ENCODE results near the gene CNN2.

CNN2 gene

GRCh38 chr19:1052349-1052975, 26.1 kb downstream of the CNN2 start:
- peaks cover 85% of the 10 kb centered on the region for H3K36me3 ChIP-seq
- TF ChIP-seq CTCF (IDR thresholded peaks at IDR 0.05), result no peak
- H3K9me3 ChIP-seq, result no peaks in the 10 kb centered on the region
- no peaks in the 10 kb centered on the region for H3K4me1 ChIP-seq (ENCODE audit: control insufficient read depth in 1 of 2, insufficient read depth in 1 of 2, low read depth in 1 of 2, low read length in 1 of 2)
- peak overlapping the region; percentile 52 for H3K27ac ChIP-seq
- H3K27me3 ChIP-seq, result no peaks in the 10 kb centered on the region
- H3K4me3 ChIP-seq (ENCODE audit: low read depth in 1 of 2, low read length in 1 of 2), result no peak overlapping the region

- H3K27ac ChIP-seq, result peak overlapping the region; percentile 52
- peaks cover 87% of the 10 kb centered on the region for H3K36me3 ChIP-seq
- H3K4me3 ChIP-seq (ENCODE audit: low read depth in 1 of 2, low read length in 1 of 2), result no peak overlapping the region
- no peaks in the 10 kb centered on the region for H3K9me3 ChIP-seq
- no peak for TF ChIP-seq CTCF (IDR thresholded peaks at IDR 0.05)
- no peaks in the 10 kb centered on the region for H3K4me1 ChIP-seq (ENCODE audit: control insufficient read depth in 1 of 2, insufficient read depth in 1 of 2, low read depth in 1 of 2, low read length in 1 of 2)
- no peaks in the 10 kb centered on the region for H3K27me3 ChIP-seq
These were observed 27.0 kb downstream of the CNN2 start for GRCh38 chr19:1053176-1054101.

- no peak overlapping the region for H3K27ac ChIP-seq
- no peak for TF ChIP-seq CTCF (IDR thresholded peaks at IDR 0.05)
- H3K27me3 ChIP-seq, result no peaks in the 10 kb centered on the region
- H3K9me3 ChIP-seq, result no peaks in the 10 kb centered on the region
- peaks cover 90% of the 10 kb centered on the region for H3K36me3 ChIP-seq
- no peaks in the 10 kb centered on the region for H3K4me1 ChIP-seq (ENCODE audit: control insufficient read depth in 1 of 2, insufficient read depth in 1 of 2, low read depth in 1 of 2, low read length in 1 of 2)
- H3K4me3 ChIP-seq (ENCODE audit: low read depth in 1 of 2, low read length in 1 of 2), result no peak overlapping the region
These were observed 28.0 kb downstream of the CNN2 start for GRCh38 chr19:1054102-1055027.

GRCh38 chr19:1055028-1055425, 28.6 kb downstream of the CNN2 start:
- Histone ChIP-seq H3K4me3 (ENCODE audit: low read depth in 1 of 2, low read length in 1 of 2) (no peak overlapping the region), H3K27ac (no peak overlapping the region), H3K27me3 (no peaks in the 10 kb centered on the region), H3K9me3 (no peaks in the 10 kb centered on the region), H3K36me3 (peaks cover 94% of the 10 kb centered on the region), H3K4me1 (ENCODE audit: control insufficient read depth in 1 of 2, insufficient read depth in 1 of 2, low read depth in 1 of 2, low read length in 1 of 2) (no peaks in the 10 kb centered on the region)
- no peak for TF ChIP-seq CTCF (IDR thresholded peaks at IDR 0.05)

- Histone ChIP-seq H3K36me3 (peaks cover 96% of the 10 kb centered on the region), H3K4me3 (ENCODE audit: low read depth in 1 of 2, low read length in 1 of 2) (no peak overlapping the region), H3K27me3 (no peaks in the 10 kb centered on the region), H3K4me1 (ENCODE audit: control insufficient read depth in 1 of 2, insufficient read depth in 1 of 2, low read depth in 1 of 2, low read length in 1 of 2) (no peaks in the 10 kb centered on the region), H3K27ac (no peak overlapping the region), H3K9me3 (no peaks in the 10 kb centered on the region)
- no peak for TF ChIP-seq CTCF (IDR thresholded peaks at IDR 0.05)
These were observed 29.6 kb downstream of the CNN2 start for GRCh38 chr19:1055886-1056620.

All from neutrophil (primary cell).